Limb (tissue), 2 donors: ENCODE results near the gene SEL1L3.
A peak's percentile ranks its signal among the peaks of the same experiment; 100 is the strongest.
"Not testable (repeated sequence)": the region's sequence is repeated elsewhere in the genome, so short reads cannot be mapped to it uniquely, and the experiment has no call there.

Experiments used
- DNase-seq, 2 donors: peaks; one replicate each; pipeline ENCODE4 v3.0.0-alpha.2; 2016; ENCODE audit errors: extremely low spot score in 2 of 2

The SEL1L3 gene

GRCh38 chr4:25862411-25863346, at the start of gene SEL1L3:
Gene SEL1L3, minus strand, starts transcription at chr4:25862988. Its CDS starts 152 bp downstream, at chr4:25862836.
- DNase-seq, result peak in 1 of 2 donors; percentile 71

GRCh38 chr4:25911356-25911755, 48.6 kb upstream of the SEL1L3 start:
- DNase-seq, result no peak

GRCh38 chr4:25908491-25908901, 45.7 kb upstream of the SEL1L3 start:
- DNase-seq, result no peak

GRCh38 chr4:25906113-25906512, 43.3 kb upstream of the SEL1L3 start:
- not testable (repeated sequence) for DNase-seq

- no peak for DNase-seq
Measured at GRCh38 chr4:25905371-25905770, 42.6 kb upstream of the SEL1L3 start.

- DNase-seq, result no peak
Measured at GRCh38 chr4:25904748-25905082, 41.9 kb upstream of the SEL1L3 start.

- DNase-seq, result no peak
Measured at GRCh38 chr4:25903900-25904747, 41.3 kb upstream of the SEL1L3 start.

GRCh38 chr4:25901030-25901430, 38.2 kb upstream of the SEL1L3 start:
- DNase-seq, result no peak

- no peak for DNase-seq
Measured at GRCh38 chr4:25900310-25900709, 37.5 kb upstream of the SEL1L3 start.

GRCh38 chr4:25896776-25897539, 34.2 kb upstream of the SEL1L3 start:
- DNase-seq, result no peak

- no peak for DNase-seq
Measured at GRCh38 chr4:25892796-25893195, 30.0 kb upstream of the SEL1L3 start.

- peak in 1 of 2 donors; percentile 19 for DNase-seq
Measured at GRCh38 chr4:25890571-25891485, 28.0 kb upstream of the SEL1L3 start.

GRCh38 chr4:25889589-25890503, 27.1 kb upstream of the SEL1L3 start:
- no peak for DNase-seq

- DNase-seq, result no peak
Measured at GRCh38 chr4:25888781-25889180, 26.0 kb upstream of the SEL1L3 start.

GRCh38 chr4:25884031-25884782, 21.4 kb upstream of the SEL1L3 start:
- no peak for DNase-seq

GRCh38 chr4:25883565-25883964, 20.8 kb upstream of the SEL1L3 start:
- DNase-seq, result no peak

- no peak for DNase-seq
Measured at GRCh38 chr4:25882226-25882625, 19.4 kb upstream of the SEL1L3 start.

- no peak for DNase-seq
Measured at GRCh38 chr4:25881193-25881592, 18.4 kb upstream of the SEL1L3 start.
